KOPT-K1 (cell line): ENCODE measurements around the gene MAP1LC3C.

Experiments used
- H3K27ac ChIP-seq: fragments of 200-600 bp; sonication (generic); 2 replicates; pipeline ENCODE4 v1.5.1; 2016; ENCODE audit warnings: antibody characterized with exemption, mild to moderate bottlenecking, low read depth, low read length; ENCODE audit not compliant: poor library complexity, severe bottlenecking
- H3K36me3 ChIP-seq: fragments of 200-600 bp; sonication (generic); 2 replicates; pipeline ENCODE4 v1.5.1; 2017; ENCODE audit warnings: antibody characterized with exemption, mild to moderate bottlenecking, low read length, moderate library complexity; ENCODE audit not compliant: insufficient read depth
- H3K9me3 ChIP-seq: fragments of 200-600 bp; sonication (generic); 2 replicates; pipeline ENCODE4 v1.5.1; 2017; ENCODE audit warnings: antibody characterized with exemption, low read length, mild to moderate bottlenecking; ENCODE audit not compliant: insufficient read depth, poor library complexity, severe bottlenecking

The MAP1LC3C gene

DNA sequence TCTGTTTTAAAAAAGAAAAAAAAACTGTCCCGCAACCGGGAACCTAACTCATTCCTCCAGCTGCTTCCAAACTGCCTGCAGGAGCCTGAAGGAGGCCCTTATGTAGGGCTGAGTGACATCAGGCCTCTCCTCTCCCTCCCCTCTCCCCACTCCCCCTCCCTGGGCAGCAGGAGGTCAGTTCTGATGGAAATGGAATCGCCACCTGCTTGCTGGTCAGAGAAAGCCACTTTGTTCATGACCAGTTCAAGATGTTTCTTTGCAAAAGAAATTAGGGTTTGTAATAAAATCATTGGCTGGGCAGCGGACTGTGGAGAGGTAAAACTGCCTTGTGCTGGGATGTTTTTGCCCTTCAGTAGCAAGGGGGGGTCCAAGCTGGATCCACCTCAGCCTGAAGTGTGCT, at the start of gene MAP1LC3C:
TSS of gene MAP1LC3C (minus strand) at position 73 of the 400 bp plus-strand sequence. CDS start 90 bp downstream, outside the sequence.
- no peaks in the 10 kb centered on the region for H3K9me3 ChIP-seq
- no peaks in the 10 kb centered on the region for H3K36me3 ChIP-seq
- H3K27ac ChIP-seq = no peak within 1 kb of the TSS

DNA sequence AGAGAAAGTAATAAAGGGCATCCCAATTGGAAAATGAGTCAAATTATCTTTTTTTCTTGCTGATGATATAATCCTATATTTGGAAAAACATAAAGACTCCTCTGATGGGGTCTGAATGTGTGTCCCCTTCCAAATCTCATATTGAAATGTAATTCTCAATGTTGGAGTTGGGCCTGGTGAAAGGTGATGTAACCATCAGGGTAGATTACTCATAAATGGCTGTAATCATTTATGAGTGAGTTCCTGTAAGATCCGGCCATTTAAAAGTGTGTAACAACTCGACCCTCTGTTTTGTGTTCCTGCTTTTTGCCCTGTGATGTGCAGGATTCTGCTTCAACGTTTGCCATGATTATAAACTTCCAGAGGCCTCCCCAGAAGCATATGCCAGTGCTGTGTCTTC, 44.3 kb upstream of the MAP1LC3C start:
- no peaks in the 10 kb centered on the region for H3K9me3 ChIP-seq
- no peaks in the 10 kb centered on the region for H3K36me3 ChIP-seq
- no peak overlapping the region for H3K27ac ChIP-seq

GRCh38 chr1:242034392-242034791, 35.5 kb upstream of the MAP1LC3C start:
- H3K36me3 ChIP-seq = no peaks in the 10 kb centered on the region
- no peak overlapping the region for H3K27ac ChIP-seq

DNA sequence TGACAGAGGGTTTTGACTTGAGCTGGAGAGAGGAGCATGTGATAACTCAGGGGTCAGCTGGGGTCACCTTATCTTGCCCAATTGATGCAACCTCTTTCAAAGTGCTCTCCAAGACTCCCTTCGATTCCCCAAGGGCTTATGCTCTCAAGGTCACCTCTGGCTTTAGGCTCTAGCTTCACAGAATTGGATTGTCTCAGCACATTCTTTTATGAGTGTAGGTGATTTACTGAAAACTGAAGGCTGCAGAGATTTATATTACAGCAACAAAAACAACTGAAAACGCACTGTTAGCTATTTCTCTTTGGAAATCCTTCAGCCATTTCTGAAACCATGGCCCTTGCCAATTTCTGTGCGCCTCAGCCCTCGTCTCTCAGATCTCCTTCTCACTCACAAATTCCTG, 34.5 kb upstream of the MAP1LC3C start:
- Histone ChIP-seq H3K36me3 (no peaks in the 10 kb centered on the region), H3K27ac (no peak overlapping the region), H3K9me3 (no peaks in the 10 kb centered on the region)

More at GRCh38 chr1:242034392-242034791, 35.5 kb upstream of the MAP1LC3C start:
- H3K9me3 ChIP-seq = no peaks in the 10 kb centered on the region

DNA sequence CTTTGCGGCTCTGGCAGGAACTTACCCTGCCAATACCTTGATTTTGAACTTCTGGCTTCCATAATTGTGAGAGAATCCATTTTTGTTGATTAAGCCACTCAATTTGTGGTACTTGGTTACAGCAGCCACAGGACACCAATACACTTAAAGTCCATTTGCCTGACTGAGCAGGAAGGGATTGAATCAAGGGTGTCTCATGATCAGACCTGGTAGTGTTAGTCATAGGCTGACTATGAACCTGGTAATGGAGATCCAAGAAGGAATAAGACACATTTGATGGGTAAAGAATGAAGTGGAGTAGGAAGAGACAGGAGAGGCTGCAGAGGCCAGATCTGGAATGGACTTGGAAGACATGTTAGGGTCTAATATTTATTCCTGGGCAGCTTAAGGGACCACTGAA, 31.2 kb upstream of the MAP1LC3C start:
- Histone ChIP-seq H3K9me3 (no peaks in the 10 kb centered on the region), H3K27ac (no peak overlapping the region), H3K36me3 (no peaks in the 10 kb centered on the region)

DNA sequence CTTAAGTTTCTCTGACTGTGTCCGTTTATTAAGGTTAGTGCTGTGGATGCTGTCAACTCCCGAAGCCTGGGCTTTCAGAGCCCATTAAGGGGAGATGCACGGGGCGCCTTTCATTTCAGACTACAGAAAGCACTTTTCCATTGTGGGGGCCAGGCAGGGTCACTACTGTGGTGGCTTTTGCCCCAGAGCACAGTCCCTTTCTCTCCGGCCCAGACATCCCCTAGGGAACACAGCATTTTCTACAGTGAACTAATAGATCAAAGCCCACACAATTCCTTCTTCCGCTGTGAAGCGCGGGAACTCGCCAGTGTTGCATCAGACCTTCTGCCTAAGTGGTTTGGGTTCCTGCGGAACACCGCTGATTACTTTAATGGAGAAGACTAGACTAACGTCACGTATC, 26.8 kb upstream of the MAP1LC3C start:
- H3K27ac ChIP-seq = no peak overlapping the region
- no peaks in the 10 kb centered on the region for H3K9me3 ChIP-seq
- H3K36me3 ChIP-seq = no peaks in the 10 kb centered on the region

DNA sequence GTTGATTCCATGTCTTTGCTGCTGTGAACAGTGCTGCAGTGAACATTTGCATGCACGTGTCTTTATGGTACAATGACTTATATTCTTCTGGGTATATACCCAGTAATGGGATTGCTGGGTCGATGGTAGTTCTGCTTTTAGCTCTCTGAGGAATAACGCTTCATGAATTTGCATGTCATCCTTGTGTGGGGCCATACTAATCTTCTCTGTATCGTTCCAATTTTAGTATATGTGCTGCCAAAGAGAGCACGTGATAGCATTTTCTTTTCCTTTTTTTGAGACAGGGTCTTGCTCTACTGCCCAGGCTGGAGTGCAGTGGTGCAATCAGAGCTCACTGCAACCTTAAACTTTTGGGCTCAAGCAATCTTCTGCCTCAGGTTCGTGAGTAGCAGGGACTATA, 24.9 kb upstream of the MAP1LC3C start:
- H3K27ac ChIP-seq = no peak overlapping the region

DNA sequence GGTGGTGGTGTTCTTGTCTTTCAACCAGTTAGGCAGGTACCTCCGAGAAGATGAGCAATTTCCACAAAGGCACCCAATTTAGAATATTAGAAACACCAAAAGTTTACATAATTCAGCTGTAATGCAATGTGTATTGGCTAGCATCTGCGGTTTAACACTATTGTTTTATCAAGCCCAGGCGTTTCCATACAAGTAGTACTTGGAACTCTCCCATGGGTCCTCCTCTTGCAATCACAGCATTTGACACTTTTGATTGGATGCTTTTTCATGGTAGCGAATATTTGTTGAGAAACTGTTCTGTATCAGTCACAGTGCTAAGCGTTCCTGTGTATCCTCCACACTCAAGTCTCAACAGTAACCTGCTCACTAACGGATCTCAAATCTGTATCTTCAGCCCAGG, 20.1 kb upstream of the MAP1LC3C start:
- no peak overlapping the region for H3K27ac ChIP-seq
- H3K9me3 ChIP-seq = no peaks in the 10 kb centered on the region
- no peaks in the 10 kb centered on the region for H3K36me3 ChIP-seq

More for the DNA sequence above, 24.9 kb upstream of the MAP1LC3C start:
- Histone ChIP-seq H3K9me3 (no peaks in the 10 kb centered on the region), H3K36me3 (no peaks in the 10 kb centered on the region)

DNA sequence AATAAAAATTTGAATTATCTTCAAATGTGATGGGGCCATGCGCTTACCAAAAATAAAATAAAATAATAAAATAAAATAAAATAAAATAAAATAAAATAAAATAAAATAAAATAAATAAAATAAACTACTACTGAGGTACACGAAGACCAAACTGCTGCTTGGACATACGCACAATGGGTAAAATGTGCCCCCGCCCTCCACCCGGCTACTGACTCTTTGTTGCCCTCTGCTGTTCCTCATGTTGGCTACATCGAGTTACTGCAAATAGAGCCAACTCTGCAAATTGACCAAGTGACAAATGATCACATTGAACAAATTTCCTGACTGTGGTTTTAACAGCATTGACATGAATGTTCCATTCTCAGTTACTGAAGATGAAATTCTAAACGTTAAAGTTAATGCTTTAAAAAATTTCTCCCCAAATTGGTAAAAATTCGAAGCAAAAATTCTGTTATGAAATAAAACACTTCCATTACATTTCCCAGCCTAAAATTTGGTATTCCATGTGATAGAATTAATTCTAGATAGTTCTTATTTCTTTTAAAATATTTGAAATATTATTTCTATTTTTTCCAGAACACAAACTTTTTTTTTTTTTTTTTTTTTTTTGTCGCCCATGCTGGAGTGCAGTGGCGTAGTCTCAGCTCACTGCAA, 18.8 kb upstream of the MAP1LC3C start:
- H3K9me3 ChIP-seq = no peaks in the 10 kb centered on the region
- no peaks in the 10 kb centered on the region for H3K36me3 ChIP-seq

DNA sequence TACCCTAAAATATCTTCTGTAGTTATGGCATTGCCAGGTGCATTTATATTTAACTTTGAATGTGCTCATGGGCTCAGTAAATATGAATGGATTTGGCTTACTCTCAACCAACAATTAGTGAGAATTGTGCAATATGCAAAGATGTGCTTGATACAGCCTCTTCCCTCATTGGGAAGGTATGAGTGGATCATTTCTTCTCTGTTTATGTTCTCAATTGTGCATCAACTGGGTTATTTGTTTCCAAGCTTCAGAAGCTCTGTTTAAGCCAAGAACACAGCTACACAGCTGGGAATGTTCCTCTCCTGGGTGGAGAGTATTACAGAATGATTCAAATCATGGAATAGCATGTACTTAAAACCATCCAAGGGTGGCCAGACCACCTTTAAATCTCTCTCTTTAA, 17.6 kb upstream of the MAP1LC3C start:
- no peaks in the 10 kb centered on the region for H3K36me3 ChIP-seq
- H3K9me3 ChIP-seq = no peaks in the 10 kb centered on the region
- H3K27ac ChIP-seq = no peak overlapping the region

More for the DNA sequence above, 18.8 kb upstream of the MAP1LC3C start:
- no peak overlapping the region for H3K27ac ChIP-seq

DNA sequence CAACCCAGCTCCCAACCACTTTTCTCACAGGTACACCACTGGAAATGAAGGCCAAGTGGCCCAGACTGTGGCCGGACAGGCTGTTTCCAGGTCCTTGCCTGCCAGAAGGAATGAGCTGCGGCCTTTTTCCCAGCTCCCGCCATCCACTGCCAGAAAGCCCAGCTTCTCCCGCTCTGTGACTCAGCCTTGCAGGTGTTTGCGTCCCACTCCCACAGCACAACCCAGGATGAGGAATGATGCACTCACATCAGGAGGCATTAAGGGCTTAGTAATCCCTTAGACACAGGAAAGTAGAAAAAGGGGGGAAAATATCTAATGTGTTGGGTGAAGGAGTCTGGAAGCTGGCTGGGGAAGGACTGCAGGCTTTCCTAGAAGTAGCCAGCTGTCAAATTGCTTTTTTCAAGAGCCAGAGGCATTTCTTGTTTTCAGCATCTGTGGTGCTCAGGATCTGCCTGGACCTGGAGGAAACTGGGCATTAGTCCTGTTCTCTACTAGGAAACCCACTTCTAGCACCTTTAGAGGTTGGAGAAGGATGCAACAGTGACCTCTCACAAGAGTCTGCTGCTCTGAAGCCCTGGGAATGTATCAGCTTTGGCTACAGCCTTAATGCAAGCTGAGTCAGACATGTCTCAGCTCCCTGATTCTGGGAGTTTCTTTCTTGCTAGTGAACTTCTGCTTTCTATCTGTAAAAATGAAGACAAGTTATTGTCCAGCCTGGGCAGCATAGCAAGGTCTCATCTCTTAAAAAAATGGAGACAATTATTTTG, 13.2 kb upstream of the MAP1LC3C start:
- no peaks in the 10 kb centered on the region for H3K36me3 ChIP-seq
- H3K27ac ChIP-seq = no peak overlapping the region
- H3K9me3 ChIP-seq = no peaks in the 10 kb centered on the region

- H3K27ac ChIP-seq = no peak overlapping the region
- H3K36me3 ChIP-seq = no peaks in the 10 kb centered on the region
- no peaks in the 10 kb centered on the region for H3K9me3 ChIP-seq
Measured at GRCh38 chr1:242008826-242009495, 10.1 kb upstream of the MAP1LC3C start.

- no peak overlapping the region for H3K27ac ChIP-seq
- no peaks in the 10 kb centered on the region for H3K36me3 ChIP-seq
- no peaks in the 10 kb centered on the region for H3K9me3 ChIP-seq
Measured at GRCh38 chr1:242006976-242007375, 8.1 kb upstream of the MAP1LC3C start.

DNA sequence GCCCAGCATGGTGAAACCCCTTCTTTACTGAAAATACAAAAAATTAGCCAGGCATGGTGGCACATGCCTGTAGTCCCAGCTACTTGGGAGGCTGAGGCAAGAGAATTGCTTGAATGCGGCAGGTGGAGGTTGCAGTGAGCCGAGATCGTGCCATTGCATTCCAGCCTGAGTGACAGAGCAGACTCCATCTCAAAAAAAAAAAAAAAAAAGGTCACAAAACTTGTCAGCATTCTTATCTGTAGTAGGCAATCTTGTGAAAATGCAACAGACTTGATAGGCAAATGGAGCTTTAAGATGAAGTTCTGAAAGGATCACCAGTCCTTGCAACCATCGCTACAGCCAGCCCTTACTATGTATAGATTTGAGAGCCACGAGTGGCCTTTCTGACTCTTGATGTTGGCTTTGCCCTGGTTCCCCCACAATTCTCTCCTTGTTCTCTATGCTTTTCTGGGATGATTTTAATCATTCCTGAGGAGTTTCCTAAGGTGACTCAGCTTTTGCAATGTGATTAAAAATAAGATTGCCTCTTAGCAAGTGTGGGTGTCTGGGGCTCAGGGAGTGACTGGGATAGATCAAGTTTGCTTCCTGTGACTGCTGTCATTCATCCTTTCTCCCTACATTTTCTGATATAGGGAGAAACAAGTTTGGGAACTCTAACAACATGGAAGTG, 7.1 kb upstream of the MAP1LC3C start:
- no peaks in the 10 kb centered on the region for H3K36me3 ChIP-seq
- H3K9me3 ChIP-seq = no peaks in the 10 kb centered on the region
- H3K27ac ChIP-seq = no peak overlapping the region
